SU-DHL-6 (cell line): Measurements from ENCODE around the gene EMB.
"Not testable (repeated sequence)": the region's sequence is repeated elsewhere in the genome, so short reads cannot be mapped to it uniquely, and the experiment has no call there.

Experiments
- CTCF ChIP-seq: fragments of 200-600 bp; sonication (generic); IDR thresholded peaks from one replicate; pipeline ENCODE4 v1.5.1; 2017; ENCODE audit warnings: antibody characterized with exemption, mild to moderate bottlenecking, low read length, moderate library complexity; ENCODE audit not compliant: insufficient read depth, poor library complexity, severe bottlenecking
- EZH2phosphoT487 ChIP-seq: fragments of 200-600 bp; sonication (generic), shearing (Covaris generic); conservative IDR thresholded peaks from 2 replicates; pipeline ENCODE4 v1.6.1; 2018; ENCODE audit warnings: mild to moderate bottlenecking, antibody characterized with exemption, low read length, moderate library complexity, mixed read lengths

GRCh38 chr5:50438060-50438459 is 3.0 kb downstream of the EMB start:
- not testable (repeated sequence) for TF ChIP-seq CTCF, EZH2phosphoT487
